GM18951 (cell line): ENCODE results near the gene ZNF599.
"Not testable (repeated sequence)": the region's sequence is repeated elsewhere in the genome, so short reads cannot be mapped to it uniquely, and the experiment has no call there.

Experiments
- POLR2A ChIP-seq: IDR thresholded peaks from 4 replicates; pipeline ENCODE4 v1.6.1; 2011; ENCODE audit warnings: mild to moderate bottlenecking; ENCODE audit not compliant: insufficient read length, insufficient read depth; ENCODE audit errors: extremely low read depth
- in situ Hi-C: fragments of 300-500 bp; cut with MboI; formaldehyde crosslinking; loops from one replicate; pipeline ENCODE4 v1.12.0; 2022; ENCODE audit warnings: low sequenced_read_pairs, mixed read lengths, inconsistent platforms; ENCODE audit not compliant: unreplicated experiment

The ZNF599 gene

DNA sequence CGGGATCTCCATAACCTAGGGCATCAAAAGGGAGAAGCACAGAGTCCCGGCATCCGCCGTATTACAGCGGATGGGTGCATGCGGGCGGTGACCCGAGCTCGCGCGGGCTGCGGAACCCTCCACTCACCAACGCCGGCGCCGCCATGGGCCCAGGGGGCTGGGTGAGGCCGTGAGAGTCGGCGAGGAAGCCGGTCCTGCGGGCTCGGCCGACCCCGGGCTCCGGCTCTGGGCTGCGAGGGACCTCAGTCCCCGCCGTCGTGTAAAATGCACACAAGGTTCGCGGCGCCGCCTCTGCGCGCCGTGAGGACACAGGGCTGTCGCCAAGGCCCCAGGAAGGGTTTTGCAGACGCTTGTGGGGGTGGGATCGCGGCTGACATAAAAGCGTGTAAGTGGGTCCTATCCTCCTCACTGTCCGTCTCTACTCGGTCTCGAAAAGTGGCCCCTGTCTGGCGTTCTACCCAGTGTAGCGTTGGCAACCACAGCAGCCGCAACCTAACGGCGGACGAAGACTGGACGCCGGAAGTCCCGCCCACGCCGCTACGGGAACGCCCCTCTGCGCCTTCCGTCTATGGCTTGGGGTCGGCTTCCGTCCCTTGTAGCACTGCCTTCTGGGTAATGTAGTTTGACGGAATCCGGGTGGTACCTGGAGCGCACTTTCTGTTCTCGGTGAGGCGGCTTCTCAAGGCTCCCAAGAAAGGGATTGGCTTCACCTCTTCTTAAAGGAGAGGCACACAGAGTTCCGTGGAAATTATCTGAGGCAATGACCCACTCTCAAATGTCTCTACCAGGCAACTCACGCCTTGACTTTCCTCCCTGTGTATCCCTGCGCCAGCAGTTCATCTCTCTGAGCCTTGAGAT, at the start of gene ZNF599:
Gene ZNF599, minus strand, starts transcription at position 519 of the 858 bp plus-strand sequence. Its CDS starts 374 bp downstream, at position 145.
- TF ChIP-seq POLR2A = peak; percentile 68
- in situ Hi-C loops = no loop called here

DNA sequence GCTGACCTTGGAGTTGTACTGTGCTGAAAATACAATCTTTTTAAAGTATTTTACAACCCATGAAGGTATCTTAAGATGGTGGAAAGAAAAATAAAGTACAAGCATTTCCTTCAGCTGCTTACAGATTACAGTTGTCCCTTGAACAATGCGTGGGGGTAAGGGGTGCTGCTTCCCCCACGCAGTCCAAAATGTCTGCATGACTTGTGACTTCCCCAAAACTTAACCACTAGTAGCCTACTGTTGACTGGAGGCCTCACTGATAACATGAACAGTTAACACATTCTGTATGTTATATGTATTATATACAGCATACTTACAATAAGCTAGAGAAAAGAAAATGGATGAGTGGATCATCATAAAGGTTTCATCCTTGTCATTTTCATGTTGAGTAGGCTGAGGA, 45.3 kb upstream of the ZNF599 start:
- in situ Hi-C loops = no loop called here

DNA sequence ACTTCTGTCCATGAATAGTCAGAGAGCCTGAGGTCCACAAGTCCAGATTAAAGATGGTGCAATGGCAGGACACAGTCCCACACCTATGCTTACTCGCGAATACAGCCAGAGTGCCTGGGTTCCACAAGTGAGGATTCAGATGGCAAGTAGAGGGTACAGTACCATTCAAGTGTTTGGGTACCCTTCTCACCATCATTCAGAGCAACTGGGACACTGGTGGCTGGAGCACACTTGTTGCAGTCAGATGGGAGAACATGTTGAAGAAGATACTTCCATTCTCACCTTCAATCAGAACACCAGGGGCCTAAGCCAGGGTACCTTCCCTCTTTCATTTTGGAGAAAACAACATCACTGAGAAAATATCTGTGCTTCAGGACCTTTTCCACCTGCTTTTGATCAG, 43.7 kb upstream of the ZNF599 start:
- TF ChIP-seq POLR2A = no peak

More for the DNA sequence above, 45.3 kb upstream of the ZNF599 start:
- no peak for TF ChIP-seq POLR2A

DNA sequence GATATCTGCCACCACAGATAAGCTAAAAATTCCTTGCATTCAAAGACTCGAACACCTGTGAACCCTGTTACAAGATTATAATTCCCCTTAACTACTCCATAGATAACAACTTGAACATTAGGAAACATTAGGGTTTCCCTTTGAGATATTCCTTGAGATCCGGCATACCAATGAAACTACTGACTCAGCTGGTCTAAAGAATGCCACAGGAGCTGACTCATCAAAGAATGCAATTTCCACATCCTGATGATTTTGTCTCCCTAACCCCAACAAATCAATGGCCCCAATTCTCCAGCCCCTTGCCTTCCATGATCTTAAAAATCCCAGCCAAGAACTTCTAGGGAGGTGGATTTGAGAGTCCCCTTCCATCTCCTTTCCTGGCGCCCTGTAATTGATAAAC, 35.6 kb upstream of the ZNF599 start:
- no peak for TF ChIP-seq POLR2A
- in situ Hi-C loops = no loop called here

More for the DNA sequence above, 43.7 kb upstream of the ZNF599 start:
- in situ Hi-C loops = no loop called here

DNA sequence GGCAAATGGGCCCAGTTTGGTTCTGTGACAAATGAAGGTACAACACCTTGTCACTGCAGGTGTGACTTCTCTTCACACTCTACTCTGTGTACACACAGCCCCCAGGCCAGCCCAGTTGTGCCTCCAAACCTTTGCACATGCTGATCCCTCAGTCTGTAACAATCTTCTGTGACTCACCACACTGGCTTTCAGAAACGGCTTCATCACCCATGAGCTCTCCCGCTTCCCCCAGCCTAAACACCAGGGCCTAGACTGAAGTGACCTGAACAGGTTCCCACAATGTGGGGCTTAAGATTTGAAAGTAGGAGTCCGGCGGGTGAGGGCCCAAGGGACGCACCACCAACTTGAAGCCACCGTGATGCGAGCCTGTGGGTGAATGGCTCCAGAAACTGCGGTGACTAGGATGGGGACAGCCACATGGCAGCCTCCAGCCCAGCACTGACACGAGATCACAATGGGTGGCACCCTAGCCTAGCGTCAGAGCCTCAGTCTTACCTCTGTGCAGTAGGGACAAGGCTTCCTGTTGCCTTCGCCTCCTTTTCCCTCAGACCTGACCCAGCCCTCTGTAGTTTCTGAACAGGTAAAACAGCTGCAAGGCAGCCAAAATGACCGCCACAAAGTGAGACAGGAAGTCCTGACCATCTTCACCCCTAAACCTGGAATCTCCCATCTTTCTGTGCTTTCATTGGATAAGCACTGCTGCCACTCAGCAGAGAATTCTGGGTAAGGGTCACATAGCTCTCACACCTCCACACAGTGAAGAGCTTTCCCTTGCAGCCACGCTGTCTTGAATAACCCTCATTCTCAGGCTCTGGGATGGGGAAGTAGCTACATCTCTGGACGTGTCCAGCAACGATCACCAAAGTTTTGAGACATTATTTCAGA, 34.2 kb upstream of the ZNF599 start:
- TF ChIP-seq POLR2A = no peak
- in situ Hi-C loops = no loop called here

DNA sequence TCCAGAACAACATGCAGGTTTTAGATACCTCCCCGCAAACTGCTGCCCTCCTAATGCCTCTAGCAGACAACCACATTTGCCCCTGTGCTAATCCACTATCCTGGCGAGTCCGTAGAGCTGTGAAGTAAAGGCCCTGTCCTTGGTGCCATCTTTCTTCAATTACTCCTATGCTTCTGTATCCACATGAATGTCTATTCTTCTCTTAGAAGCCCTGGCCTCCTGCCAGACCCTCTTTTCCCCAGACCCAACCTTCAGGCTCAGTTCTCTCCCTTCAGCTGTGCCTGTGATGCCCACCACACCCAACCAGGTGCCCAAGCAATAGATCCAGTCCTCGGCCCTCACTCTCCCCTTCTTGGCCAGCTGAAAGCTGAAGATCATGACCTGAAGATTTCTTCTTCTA, 31.1 kb upstream of the ZNF599 start:
- in situ Hi-C loops = no loop called here
- TF ChIP-seq POLR2A = no peak

DNA sequence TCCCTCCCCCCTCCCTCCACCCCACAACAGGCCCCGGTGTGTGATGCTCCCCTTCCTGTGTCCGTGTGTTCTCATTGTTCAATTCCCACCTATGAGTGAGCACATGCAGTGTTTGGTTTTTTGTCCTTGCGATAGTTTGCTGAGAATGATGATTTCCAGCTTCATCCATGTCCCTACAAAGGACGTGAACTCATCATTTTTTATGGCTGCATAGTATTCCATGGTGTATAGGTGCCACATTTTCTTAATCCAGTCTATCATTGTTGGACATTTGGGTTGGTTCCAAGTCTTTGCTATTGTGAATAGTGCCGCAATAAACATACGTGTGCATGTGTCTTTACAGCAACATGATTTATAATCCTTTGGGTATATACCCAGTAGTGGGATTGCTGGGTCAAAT, 23.9 kb upstream of the ZNF599 start:
- in situ Hi-C loops = not testable (repeated sequence)

DNA sequence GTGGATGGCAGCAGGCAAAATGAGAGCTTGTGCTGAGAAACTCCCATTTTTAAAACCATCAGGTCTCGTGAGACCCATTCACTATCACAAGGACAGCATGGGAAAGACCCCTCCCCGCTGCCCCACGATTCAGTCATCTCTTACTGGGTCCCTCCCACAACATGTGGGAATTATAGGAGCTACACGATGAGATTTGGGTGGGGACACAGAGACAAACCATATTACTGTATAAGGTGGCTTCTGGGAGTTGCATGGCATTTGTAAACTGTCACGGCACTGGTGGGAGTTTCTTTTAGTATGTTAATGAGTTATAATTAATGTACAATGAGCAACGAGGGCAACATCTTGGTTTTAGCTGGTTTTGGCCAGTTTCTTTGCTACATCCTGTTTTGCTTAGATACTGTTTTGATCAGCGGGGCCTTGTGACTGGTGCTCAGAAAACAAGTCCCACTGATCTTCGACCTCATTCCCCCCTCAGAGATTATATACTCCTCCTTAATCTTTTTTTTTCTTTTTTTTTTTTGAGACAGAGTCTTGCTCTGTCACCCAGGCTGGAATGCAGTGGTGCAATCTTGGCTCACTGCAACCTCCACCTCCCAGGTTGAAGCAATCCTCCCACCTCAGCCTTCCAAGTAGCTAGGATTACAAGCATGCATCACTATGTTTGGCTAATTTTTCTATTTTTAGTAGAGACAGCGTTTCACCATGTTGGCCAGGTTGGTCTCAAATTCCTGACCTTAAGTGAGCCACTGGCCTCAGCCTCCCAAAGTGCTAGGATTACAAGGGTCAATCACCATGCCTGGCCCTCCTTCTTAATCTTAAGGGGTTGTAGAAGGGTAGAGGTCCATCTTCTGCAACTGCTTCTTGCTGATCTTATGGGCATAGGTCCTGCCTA, 21.3 kb upstream of the ZNF599 start:
- in situ Hi-C loops = no loop called here
- TF ChIP-seq POLR2A = no peak

DNA sequence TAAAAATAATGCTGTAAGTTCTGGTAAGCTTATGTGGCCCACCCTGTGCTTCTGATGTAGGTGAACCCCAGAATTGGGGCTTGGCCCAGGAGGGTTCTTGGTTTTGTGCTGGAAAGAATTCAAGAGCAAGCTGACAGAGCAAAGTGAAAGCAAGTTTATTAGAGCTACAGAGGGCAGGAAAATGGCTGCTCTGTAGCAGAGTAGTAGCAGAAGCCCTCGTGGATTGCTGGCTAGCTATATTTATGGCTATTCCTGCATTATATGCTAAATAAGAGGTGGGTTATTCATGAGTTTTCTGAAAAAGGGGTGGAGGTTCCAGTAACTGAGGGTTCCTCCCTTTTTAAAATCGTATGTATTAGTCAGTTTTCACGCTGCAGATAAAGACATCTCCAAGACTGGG, 20.6 kb upstream of the ZNF599 start:
- in situ Hi-C loops = no loop called here
- no peak for TF ChIP-seq POLR2A

DNA sequence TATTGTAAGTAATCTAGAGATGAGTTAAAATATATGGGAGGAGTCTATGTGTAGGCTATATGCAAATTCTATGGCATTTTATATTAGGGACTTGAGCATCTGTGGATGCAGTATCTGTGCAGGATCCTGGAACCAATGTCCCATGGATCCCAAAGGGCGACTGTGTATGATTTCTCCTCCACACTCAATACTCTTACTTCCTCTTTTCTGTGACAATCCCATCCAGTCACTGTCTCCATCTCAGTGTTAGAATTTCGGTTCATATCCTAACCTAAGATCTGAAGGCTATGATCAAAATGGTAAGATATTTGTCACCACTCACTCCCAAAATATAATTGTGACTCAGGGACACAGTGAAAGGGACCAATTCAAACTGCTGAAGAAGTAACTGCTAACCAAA, 15.1 kb upstream of the ZNF599 start:
- TF ChIP-seq POLR2A = no peak
- in situ Hi-C loops = no loop called here

DNA sequence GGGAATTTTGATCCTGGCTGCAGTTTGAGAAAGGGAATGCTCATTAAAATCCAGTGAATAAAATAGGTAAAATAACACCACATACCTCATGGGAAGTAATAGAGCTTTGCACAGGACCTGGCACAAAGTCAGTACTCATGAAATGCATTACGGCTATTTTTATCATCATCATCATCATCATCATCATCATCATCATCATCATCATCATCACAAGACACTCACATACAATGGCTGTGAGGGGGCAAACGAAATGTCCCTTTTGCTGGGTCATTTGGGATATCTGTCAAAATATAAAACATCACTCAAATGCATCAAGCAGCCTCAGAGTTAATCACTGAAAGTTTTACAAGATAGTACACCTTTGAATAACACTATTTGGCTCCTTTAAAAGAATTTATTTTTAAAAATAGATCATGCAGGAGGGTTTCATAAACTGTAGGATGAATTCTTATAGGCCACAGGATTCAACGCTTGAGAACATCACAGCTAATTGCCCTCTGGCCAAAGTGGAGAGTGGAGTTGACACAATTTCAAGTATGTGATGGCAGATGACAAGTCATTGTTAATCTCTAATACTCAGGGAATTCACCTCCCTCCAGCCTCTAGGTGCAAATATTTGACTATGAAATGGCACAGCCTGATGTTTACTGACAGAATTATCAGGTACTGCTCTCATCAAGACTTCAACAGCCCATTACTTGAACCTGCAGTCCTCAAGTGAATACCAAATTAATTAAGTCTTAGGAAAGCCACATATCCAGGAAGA, 14.2 kb upstream of the ZNF599 start:
- no peak for TF ChIP-seq POLR2A
- in situ Hi-C loops = no loop called here

DNA sequence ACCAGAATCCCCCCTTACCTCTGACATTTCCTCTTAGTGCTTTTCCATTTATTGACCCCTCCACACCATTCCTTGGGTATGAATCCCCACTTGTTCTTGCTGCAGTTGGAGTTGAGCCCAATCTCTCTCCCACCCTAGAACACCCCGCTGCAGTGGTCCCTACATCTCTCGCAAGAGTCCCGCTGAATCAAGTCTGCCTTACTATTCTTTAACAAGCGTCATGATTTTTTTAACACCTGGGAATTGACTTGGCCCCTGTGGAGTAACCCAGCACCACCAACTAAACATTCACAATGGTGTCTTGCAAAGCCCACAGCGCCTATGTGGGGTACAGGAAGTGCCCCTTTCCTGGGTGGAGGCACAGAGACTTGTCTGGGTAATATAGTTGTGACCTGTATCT, 13.2 kb upstream of the ZNF599 start:
- no peak for TF ChIP-seq POLR2A

More for the DNA sequence above, 13.2 kb upstream of the ZNF599 start:
- in situ Hi-C loops = no loop called here
